CD4-positive, alpha-beta memory T cell (primary cell): ENCODE measurements around the gene IL10RA. TPM values are rescaled to one million over a fixed set of nuclear protein-coding genes. Genes with fewer than 3 reads are reported as not detected.

Experiments
- CTCF ChIA-PET: fragments of 350-600 bp; sonication (Branson Sonifier 250); formaldehyde crosslinking; loops from one replicate; lab custom pipeline; 2021; ENCODE audit warnings: inconsistent platforms; ENCODE audit not compliant: partially characterized antibody; lab: Charles Lee
- POLR2A ChIA-PET: fragments of 350-600 bp; sonication (Branson Sonifier 250); formaldehyde crosslinking; loops from one replicate; lab custom pipeline; 2021; ENCODE audit not compliant: partially characterized antibody; lab: Charles Lee
- DNase-seq, 5 donors: peaks; one replicate each; pipeline versions ENCODE4 v3.0.0 to v3.0.0-alpha.2; 2020 to 2022; ENCODE audit warnings: mixed read lengths in 1 of 5
- H3K27ac ChIP-seq: one replicate; pipeline ENCODE4 v1.7.0; 2013; ENCODE audit warnings: low read depth, low read length
- H3K27me3 ChIP-seq: 2 replicates; pipeline ENCODE4 v1.7.0; 2013; ENCODE audit warnings: mild to moderate bottlenecking, low read length, moderate library complexity; ENCODE audit not compliant: insufficient read depth
- H3K36me3 ChIP-seq: 2 replicates; pipeline ENCODE4 v1.7.0; 2013; ENCODE audit warnings: mild to moderate bottlenecking, low read length, moderate library complexity; ENCODE audit not compliant: insufficient read depth
- H3K4me1 ChIP-seq: 2 replicates; pipeline ENCODE4 v1.7.0; 2013; ENCODE audit warnings: mild to moderate bottlenecking, low read length, moderate library complexity; ENCODE audit not compliant: insufficient read depth
- H3K4me3 ChIP-seq, 2 donors: one replicate each; pipeline ENCODE4 v1.7.0; 2013; ENCODE audit warnings: low read length in 2 of 2, mild to moderate bottlenecking in 1 of 2
- H3K9me3 ChIP-seq, 2 donors: one replicate each; pipeline ENCODE4 v1.7.0; 2013; ENCODE audit warnings: low read length in 2 of 2, control low read depth in 1 of 2; ENCODE audit not compliant: control insufficient read depth in 1 of 2
- H3K27ac Mint-ChIP-seq, 7 donors: one replicate each; pipeline ENCODE4 v1.8.0; 2020 to 2021; ENCODE audit warnings: mixed read lengths in 7 of 7, mild to moderate bottlenecking in 6 of 7, inconsistent platforms in 3 of 7, moderate library complexity in 3 of 7
- H3K27me3 Mint-ChIP-seq, 2 donors: one replicate each; pipeline ENCODE4 v1.8.0; 2020 to 2021; ENCODE audit warnings: mixed read lengths in 2 of 2
- H3K36me3 Mint-ChIP-seq, 2 donors: one replicate each; pipeline ENCODE4 v1.8.0; 2020 to 2021; ENCODE audit warnings: mixed read lengths in 2 of 2, inconsistent platforms in 1 of 2, mild to moderate bottlenecking in 1 of 2
- H3K4me1 Mint-ChIP-seq, 4 donors: one replicate each; pipeline ENCODE4 v1.8.0; 2020 to 2021; ENCODE audit warnings: mixed read lengths in 4 of 4, mild to moderate bottlenecking in 1 of 4
- H3K4me3 Mint-ChIP-seq, 8 donors: one replicate each; pipeline ENCODE4 v1.8.0; 2020 to 2021; ENCODE audit warnings: mixed read lengths in 8 of 8, mild to moderate bottlenecking in 7 of 8, moderate library complexity in 6 of 8, inconsistent platforms in 3 of 8
- H3K9me3 Mint-ChIP-seq, 8 donors: one replicate each; pipeline ENCODE4 v1.8.0; 2020 to 2021; ENCODE audit warnings: mixed read lengths in 8 of 8, mild to moderate bottlenecking in 5 of 8, inconsistent platforms in 3 of 8, moderate library complexity in 1 of 8
- intact Hi-C: fragments of 100-400 bp; cut with micrococcal nuclease; formaldehyde crosslinking; loops from one replicate; pipeline ENCODE4 v1.15.1; 2023
- polyA plus RNA-seq, 2 donors: library from polyadenylated mRNA; unstranded; fragments of 300-500 nt; fragmentation: Illumina TruSeq; gene quantifications; one replicate each; pipeline ENCODE4 v1.2.3, GENCODE V29; 2021
- total RNA-seq, 2 experiments: library from RNA; stranded (reverse); gene quantifications; one replicate each; pipeline ENCODE4 v1.2.3, GENCODE V29; 2021

The IL10RA gene
- total and polyA plus RNA-seq, 4 experiments from 2014 or later: 362 to 468 (median 402) TPM

DNA sequence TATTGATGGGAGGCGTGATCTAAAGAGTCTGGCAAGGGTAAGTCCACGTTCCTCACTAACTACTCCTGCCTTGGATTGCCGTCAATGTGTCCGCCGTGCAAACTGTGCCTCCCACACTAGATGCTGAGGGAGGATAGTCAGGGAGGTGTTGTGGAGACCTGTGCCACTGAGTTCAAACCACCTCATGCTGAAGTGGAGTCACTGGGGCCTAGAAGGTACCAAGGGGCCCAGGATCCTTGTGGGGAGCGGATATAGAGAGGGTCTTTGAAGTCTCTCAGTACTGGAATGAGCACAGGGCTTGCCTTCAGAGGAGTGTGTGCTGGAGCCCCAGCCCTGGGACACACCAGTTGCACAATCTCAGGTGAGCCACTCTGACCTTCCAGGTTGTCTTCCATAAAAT lies 63.6 kb downstream of the IL10RA start:
- intact Hi-C loops: no loop called here
- no peak for DNase-seq
- H3K4me3 ChIP-seq: no peak overlapping the region
- Mint-ChIP-seq H3K27ac (peak overlapping the region; percentile 95 to 100 (median 99)), H3K27me3 (no peaks in the 10 kb centered on the region), H3K4me3 (peak overlapping the region in 3 of 8 donors; percentile 43 to 86 (median 74)), H3K4me1 (peaks cover 64 to 86% (median 77%) of the 10 kb centered on the region in 4 donors), H3K36me3 (no peaks in the 10 kb centered on the region), H3K9me3 (no peaks in the 10 kb centered on the region)
- ChIA-PET CTCF (interaction anchor here (2.3 to 12.0 kb wide), 10 partner anchors 9 to 242 kb away, joined by 10 to 400 read pairs (median 92); partner anchors contain the start of gene IL10RA), POLR2A (interaction anchor here (1.9 to 20.3 kb wide), 5 partner anchors 50 to 103 kb away, joined by 6 to 1775 read pairs (median 96); partner anchors contain the start of gene IL10RA)
- H3K9me3 ChIP-seq: no peaks in the 10 kb centered on the region
- H3K27ac ChIP-seq: peak overlapping the region; percentile 57
- no peaks in the 10 kb centered on the region for H3K36me3 ChIP-seq
- H3K27me3 ChIP-seq: no peaks in the 10 kb centered on the region
- peaks cover 88% of the 10 kb centered on the region for H3K4me1 ChIP-seq

GRCh38 chr11:118050208-118050891 lies 64.2 kb downstream of the IL10RA start:
- Mint-ChIP-seq H3K36me3 (no peaks in the 10 kb centered on the region), H3K4me1 (peaks cover 59 to 80% (median 71%) of the 10 kb centered on the region in 4 donors), H3K27ac (peak overlapping the region; percentile 95 to 100 (median 99)), H3K9me3 (no peaks in the 10 kb centered on the region), H3K4me3 (peak overlapping the region in 6 of 8 donors; percentile 13 to 93 (median 82)), H3K27me3 (no peaks in the 10 kb centered on the region)
- H3K27me3 ChIP-seq: no peaks in the 10 kb centered on the region
- H3K36me3 ChIP-seq: no peaks in the 10 kb centered on the region
- H3K27ac ChIP-seq: peak overlapping the region; percentile 57
- CTCF ChIA-PET: interaction anchor here (1.3 to 12.0 kb wide), 10 partner anchors 9 to 243 kb away, joined by 5 to 400 read pairs (median 104); partner anchors contain the start of gene IL10RA
- H3K4me1 ChIP-seq: peaks cover 82% of the 10 kb centered on the region
- peak overlapping the region in 1 of 2 donors; percentile 33 for H3K4me3 ChIP-seq
- POLR2A ChIA-PET: interaction anchor here (1.0 to 20.3 kb wide), 8 partner anchors 10 to 234 kb away, joined by 5 to 1775 read pairs (median 16); partner anchors contain the start of gene IL10RA
- no peaks in the 10 kb centered on the region for H3K9me3 ChIP-seq
- intact Hi-C loops: no loop called here
- DNase-seq: no peak

Other genes with a start within 250 kb of the IL10RA start
- gene DSCAML1, start 189.2 kb upstream of the IL10RA start, total RNA-seq: 1 to 10 TPM in 1 of 2 experiments, under 1 TPM in 1; 1.00 to 1.0 TPM
- gene DSCAML1, start 189.2 kb upstream of the IL10RA start, polyA plus RNA-seq: not detected
- 10 to 100 TPM in 1 of 2 experiments, 1 to 10 TPM in 1; 9.3 to 10.5 TPM for gene FXYD2, start 161.7 kb upstream of the IL10RA start, total RNA-seq
- gene FXYD2, start 161.7 kb upstream of the IL10RA start, polyA plus RNA-seq: 1 to 10 TPM; 3.5 to 7.1 TPM
- gene FXYD6, start 109.7 kb upstream of the IL10RA start, total RNA-seq: not detected
- gene FXYD6, start 109.7 kb upstream of the IL10RA start, polyA plus RNA-seq: under 1 TPM in 1 of 2 donors, not detected in 1; 0.15 TPM
- gene TMPRSS13, start 57.0 kb upstream of the IL10RA start, total RNA-seq: 1 to 10 TPM; 3.7 to 4.0 TPM
- under 1 TPM; 0.45 to 0.94 TPM for gene TMPRSS13, start 57.0 kb upstream of the IL10RA start, polyA plus RNA-seq
- under 1 TPM in 1 of 2 experiments, not detected in 1; 0.33 TPM for gene TMPRSS4, start 90.7 kb downstream of the IL10RA start, total RNA-seq
- gene TMPRSS4, start 90.7 kb downstream of the IL10RA start, polyA plus RNA-seq: not detected
- under 1 TPM; 0.44 to 0.55 TPM for gene SMIM35, start 100.6 kb downstream of the IL10RA start, total RNA-seq
- gene SMIM35, start 100.6 kb downstream of the IL10RA start, polyA plus RNA-seq: under 1 TPM; 0.21 to 0.76 TPM
- not detected for gene SCN4B, start 166.4 kb downstream of the IL10RA start, total RNA-seq
- gene SCN4B, start 166.4 kb downstream of the IL10RA start, polyA plus RNA-seq: not detected
- not detected for gene SCN2B, start 190.2 kb downstream of the IL10RA start, total RNA-seq
- gene SCN2B, start 190.2 kb downstream of the IL10RA start, polyA plus RNA-seq: not detected
- gene JAML, start 238.6 kb downstream of the IL10RA start, total RNA-seq: 100 to 1,000 TPM; 115 to 116 TPM
- 100 to 1,000 TPM; 169 to 194 TPM for gene JAML, start 238.6 kb downstream of the IL10RA start, polyA plus RNA-seq